ENCODE results near the gene RALGPS2. TPM values are rescaled to one million over a fixed set of nuclear protein-coding genes. Genes with fewer than 3 reads are reported as not detected.
"Not testable (repeated sequence)": the region's sequence is repeated elsewhere in the genome, so short reads cannot be mapped to it uniquely, and the experiment has no call there.

Gene RALGPS2
- total RNA-seq, 2 donors from 2014 or later = 31.4 to 36.3 TPM

DNA sequence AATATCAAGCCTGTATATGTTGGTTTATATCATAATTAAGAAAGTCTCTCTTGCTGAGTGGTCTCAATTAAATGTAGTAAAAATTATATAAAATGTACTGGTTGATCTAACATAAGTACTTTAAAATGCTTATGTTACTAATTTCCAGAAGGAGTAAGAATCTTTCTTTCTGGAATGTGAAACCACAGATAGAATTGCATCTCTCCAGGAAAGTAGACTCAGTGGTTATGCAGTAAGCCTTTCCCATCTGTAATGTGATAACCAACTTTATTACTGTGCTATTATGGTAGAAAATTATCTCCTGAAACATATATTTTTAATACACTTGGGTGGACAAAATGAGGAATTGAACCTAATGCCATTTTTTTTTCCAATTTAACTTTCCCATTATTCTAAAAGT, 8.9 kb upstream of the RALGPS2 start:
- ATAC-seq (no peak), DNase-seq (no peak)
- intact Hi-C loops (cut with DNase I, micrococcal nuclease) = no loop called here

DNA sequence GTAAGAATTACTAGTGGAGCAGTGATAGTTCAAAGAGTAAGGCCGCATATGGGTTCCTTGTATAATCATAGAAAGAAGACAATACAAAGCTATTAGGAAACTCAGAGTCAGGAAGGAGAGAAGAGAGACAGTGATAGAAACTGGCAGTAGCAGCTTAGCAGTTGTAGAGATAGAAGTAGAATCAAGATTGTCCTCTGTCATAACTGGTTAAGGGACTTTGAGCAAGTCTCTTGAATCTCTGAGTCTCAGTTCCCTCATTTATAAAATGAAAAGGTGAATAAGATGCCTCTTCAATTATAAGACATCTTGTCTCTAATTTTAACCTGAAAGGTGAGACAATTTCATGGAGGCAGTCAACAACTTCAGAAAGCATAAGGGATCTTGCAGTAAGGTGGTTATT, 6.5 kb upstream of the RALGPS2 start:
- DNase-seq (no peak), ATAC-seq (no peak)
- intact Hi-C loops (cut with DNase I, micrococcal nuclease) = no loop called here

DNA sequence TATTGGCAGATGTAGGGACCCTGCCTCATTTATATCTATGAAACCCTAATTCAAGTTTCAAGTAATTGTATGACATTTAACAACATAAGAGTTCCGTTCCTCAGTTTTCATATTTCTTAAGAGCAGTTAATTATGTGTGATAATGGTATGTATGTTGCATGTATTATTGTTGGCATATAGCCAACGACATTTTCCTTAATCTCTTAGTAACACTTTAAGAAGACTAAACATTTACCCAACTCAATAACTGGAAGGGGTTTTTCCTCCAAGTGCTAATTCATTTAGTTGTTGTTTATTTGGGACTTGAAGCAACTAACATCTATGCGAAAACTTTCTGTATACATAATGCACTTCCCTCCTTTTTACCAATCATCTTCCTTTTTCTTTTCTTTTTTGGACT, 1.5 kb upstream of the RALGPS2 start:
- intact Hi-C loops (cut with DNase I, micrococcal nuclease) = loop anchor here in 1 of 2 donors (10.0 kb wide), 1 partner anchor 179 kb away; no protein-coding TSS in a partner anchor
- ATAC-seq = no peak
- DNase-seq = no peak

DNA sequence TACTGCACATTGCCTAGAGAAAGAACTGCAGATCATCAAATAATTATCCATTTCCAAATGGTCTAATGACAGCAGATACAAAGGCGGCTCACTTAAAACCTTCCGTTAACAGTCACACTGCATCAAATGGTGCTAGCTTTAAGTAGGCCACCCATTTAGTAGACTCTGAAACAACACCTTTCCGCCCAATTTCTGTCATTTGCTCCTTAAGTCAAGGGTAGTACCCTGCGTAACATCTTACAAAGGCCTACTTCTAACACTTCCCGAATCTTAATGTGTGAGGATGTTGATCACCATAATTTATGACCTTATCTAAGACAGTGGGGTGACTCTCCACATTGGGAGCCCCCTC, 692 bp upstream of the RALGPS2 start:
- ATAC-seq (no peak), DNase-seq (no peak)
- intact Hi-C loops (cut with DNase I, micrococcal nuclease) = loop anchor here in 1 of 2 donors (10.0 kb wide), 1 partner anchor 180 kb away; no protein-coding TSS in a partner anchor

DNA sequence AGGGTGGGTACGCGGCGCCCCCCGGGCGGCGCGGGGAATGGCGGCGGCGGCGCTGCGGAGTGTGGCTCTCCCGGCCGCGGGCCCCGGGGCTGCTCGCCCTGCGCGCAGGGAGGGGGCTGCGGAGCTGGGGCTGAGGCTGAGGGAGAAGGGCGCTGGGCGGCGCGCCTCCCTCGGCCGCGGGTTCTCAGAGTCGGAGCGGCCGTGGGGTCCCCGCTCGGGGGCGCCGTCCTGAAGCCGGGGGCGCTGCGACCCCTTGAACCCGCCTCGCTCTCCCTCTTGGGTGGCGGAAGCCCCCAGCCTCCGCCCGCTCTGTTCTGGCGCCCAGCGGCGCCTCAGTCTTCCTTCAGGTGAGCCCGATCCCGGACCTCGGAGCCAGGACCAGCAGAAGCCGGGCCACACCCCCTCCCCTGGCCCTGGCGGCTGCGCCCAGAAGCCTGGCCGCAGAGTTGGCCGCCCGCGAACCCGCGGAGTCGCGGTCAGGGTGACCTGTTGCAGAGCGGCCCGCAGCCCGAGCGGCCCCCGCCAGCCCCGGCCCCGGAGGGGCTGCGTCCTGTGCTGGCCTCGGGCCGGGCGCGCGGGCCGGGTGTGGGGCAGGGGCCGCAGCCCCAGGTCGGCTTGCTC, 532 bp downstream of the RALGPS2 start:
- DNase-seq (peak; percentile 61 to 73), ATAC-seq (peak; percentile 69)
- intact Hi-C loops (cut with DNase I, micrococcal nuclease) = loop anchor here in 1 of 2 donors (10.0 kb wide), 1 partner anchor 181 kb away; no protein-coding TSS in a partner anchor

DNA sequence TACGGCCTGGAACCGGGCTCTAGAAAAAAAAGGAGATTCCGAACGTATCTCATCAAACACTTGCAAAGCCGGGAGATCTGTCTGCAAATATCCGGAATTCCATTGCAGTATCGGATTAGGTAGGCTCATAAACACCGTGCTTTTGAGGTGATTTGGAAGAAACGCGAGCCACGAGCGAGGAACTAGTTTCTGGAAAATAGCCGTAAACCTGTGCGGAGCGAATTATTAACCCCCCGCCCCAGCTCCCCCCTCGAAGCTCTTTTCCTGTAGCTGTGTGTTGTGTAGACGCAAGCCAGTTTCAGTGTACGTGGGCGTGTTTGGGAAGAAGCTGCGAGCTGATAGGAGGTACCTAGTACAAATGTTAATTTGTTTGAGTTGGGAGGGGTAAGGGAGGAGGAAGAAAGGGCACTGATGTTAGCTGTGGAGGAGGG, 1.1 kb downstream of the RALGPS2 start:
- intact Hi-C loops (cut with DNase I, micrococcal nuclease) = loop anchor here in 1 of 2 donors (10.0 kb wide), 1 partner anchor 181 kb away; no protein-coding TSS in a partner anchor
- ATAC-seq = peak; percentile 86
- peak; percentile 83 to 92 for DNase-seq

DNA sequence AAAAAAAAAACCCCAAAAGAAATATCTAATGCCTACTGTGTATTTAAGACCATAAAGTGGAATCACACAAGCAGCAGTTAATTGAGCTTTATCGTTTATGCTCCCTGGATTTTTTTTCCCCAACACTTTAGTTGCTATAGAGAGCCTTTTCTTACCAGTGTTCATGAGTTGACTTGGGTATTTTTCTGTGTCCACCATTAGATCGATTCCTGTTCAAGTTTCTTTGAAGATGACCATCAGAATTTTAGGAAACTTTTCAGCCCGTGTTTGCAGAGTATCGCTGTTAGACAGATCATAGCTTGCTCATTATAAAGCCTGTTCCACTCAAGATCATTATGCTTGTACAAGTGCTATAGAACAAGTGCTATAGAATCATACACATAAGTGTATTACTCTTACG, 1.5 kb downstream of the RALGPS2 start:
- ATAC-seq (no peak), DNase-seq (no peak)
- intact Hi-C loops (cut with DNase I, micrococcal nuclease) = loop anchor here in 1 of 2 donors (10.0 kb wide), 1 partner anchor 182 kb away; no protein-coding TSS in a partner anchor

DNA sequence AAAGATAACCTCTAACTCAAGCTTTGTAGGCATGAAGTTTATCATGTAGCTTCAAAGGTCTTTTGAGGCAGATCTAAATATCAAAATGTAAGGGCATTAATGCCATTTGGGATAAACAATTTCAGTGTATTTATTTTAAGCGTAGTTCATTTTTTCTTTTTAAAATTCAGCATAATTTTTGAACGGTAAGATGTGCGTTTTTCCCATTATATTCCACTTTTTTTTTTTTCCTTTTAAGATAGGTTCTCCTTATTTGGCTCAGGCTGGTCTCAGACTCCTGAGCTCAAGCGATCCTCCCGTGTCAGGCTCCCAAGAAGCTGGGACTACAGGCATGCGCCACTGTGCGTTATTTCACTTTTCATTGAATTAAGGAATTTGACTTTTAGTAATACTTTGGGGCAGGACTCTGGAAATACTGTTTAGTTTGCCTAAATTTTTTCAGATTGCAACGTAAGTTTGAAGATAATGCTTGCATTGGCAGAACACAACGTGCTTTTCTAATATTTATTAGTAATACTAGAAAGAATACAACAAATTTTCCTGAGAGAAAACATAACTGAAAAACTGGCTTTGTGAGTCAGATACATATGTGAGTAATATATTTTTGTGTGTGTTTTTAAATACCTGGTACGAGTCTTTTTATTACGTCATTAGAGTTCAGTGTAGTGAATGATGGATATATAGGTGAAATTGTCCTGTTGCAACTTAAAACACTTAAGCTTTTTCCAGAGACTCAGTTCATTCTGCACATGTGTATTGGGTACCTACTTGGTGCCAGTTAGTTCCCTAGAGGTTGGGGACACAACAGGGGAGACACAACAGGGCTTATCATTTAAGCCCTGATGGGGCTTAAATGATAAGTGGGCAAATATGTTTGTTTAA, 2.2 kb downstream of the RALGPS2 start:
- DNase-seq (peak in 1 of 2 donors; percentile 12), ATAC-seq (no peak)
- intact Hi-C loops (cut with DNase I, micrococcal nuclease) = loop anchor here in 1 of 2 donors (10.0 kb wide), 1 partner anchor 182 kb away; no protein-coding TSS in a partner anchor

DNA sequence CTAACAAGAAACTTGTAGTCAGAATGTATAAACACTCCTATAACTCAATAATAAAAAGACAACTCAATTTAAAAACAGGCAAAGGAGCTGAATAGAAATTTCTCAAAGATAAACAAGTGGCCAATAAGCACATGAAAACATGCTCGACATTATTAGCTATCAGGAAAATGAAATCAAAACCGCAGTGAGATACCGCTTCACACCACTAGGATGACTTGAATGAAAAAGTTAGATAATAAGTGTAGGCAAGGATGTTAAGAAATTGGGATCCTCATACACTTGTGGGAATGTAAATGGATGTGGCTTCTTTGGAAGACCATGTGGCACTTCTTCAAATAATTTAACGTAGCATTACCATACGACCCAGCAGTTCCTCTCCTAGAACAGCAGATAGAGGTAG, 8.9 kb downstream of the RALGPS2 start:
- no peak for DNase-seq
- no peak for ATAC-seq
- intact Hi-C loops (cut with DNase I, micrococcal nuclease) = no loop called here

DNA sequence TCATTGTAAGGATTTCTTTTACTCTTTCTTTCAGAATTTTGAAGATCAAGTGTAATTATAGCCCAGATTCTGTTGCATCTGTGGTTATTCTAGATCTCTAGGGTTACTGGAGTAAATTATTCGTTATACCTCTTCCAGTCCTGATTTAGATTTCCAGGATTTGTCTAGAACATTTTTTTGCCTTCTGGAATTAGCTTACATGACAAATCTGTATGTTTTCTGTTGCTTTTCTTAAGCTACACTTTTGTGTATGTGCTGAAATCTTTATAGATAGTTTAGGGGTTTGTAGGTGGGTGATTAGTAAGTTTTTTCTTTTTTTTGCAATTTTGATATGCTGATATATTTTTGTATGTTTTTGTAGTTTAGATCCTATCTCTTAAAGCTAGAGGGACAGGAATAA, 13.7 kb downstream of the RALGPS2 start:
- DNase-seq (no peak), ATAC-seq (no peak)
- intact Hi-C loops (cut with DNase I, micrococcal nuclease) = no loop called here

DNA sequence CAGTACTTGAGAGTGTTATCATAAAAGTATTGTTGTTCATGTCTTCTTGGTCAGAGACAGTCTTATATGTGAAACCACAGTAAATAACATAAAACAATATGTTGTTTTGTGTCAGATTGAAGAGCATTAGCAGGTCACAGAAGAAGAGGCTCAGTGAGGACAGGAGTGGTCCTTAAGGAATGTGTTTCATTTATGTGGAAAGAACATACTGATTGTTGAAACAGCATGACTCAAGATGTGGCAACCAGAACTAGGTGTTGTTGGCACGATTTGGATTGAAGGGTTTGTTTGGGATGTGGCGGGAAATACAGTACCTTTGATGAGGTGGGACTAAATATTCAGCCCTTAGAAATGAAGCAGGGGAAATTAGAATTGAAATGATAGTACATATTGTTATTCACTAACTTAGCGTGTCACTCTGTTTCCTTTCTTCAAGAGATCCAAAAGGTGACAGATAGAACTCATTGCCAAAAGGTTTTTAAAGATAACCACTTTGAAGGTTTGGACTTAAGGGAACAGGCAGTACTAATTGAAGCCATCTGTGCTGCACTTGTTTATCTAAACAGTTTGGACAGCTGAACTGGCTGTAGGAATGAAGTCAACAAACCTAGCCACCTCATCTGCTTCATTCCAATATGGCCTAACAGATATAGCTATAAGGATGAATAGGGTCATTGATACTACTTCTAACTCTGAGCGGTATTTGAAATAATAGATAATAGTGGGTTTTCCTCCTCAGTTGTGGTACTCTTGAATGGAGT, 14.4 kb downstream of the RALGPS2 start:
- intact Hi-C loops (cut with DNase I, micrococcal nuclease) = no loop called here
- DNase-seq = no peak
- no peak for ATAC-seq

DNA sequence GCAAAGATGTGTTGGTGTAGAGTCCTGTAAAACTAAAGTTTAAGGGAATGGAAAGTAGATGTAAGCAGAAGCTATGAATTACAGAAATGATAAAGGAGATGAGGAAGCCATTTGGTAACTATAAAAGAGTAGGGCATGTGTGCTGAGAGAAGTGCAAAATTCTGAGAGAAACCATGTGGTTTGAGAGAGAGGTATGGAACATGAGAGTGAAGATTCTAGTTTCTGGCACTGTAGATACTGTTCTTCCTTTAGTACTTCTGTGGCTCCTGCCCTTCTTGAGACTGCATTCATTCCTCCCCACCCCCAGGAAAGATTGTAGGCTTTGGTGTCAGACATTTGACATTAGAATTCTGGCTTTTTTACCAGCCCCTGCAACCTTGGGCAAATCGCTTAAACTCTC, 15.4 kb downstream of the RALGPS2 start:
- intact Hi-C loops (cut with DNase I, micrococcal nuclease) = no loop called here
- ATAC-seq (no peak), DNase-seq (no peak)

DNA sequence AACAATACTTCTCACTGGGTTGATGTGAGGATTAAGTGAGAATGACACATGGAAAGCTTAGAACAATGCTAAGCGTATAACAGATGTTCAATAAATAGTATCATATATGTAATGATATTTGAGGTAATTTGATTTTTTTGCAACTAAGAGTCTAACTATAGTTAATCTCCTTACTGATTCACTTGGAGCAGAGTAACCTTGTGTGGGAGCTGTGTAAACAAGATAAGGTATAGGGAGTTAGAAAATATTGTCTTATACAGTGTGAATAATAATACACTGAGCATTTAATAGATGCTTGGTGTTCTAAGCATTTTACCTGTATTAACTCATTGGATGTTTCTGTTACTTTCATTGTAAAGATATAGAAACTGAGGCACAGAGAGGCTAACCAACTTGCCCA, 15.9 kb downstream of the RALGPS2 start:
- ATAC-seq (no peak), DNase-seq (no peak)
- intact Hi-C loops (cut with DNase I, micrococcal nuclease) = no loop called here

DNA sequence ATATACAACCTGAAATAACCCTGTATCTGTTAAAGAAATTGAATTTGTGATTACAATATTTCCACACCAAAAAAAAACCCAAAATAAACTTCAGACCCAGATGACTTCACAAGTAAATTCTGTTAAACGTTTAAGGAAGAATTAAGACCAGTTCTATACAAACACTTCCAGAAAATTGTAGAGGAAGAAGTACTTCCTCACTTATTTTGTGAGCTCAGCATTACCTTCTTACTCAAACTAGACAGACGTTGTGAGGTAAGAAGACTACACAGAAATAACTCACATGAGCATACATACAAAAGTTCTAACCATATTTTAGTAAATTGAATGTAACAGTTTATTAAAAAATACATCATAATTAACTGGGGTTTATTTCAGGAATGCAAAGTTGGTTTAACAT, 18.8 kb downstream of the RALGPS2 start:
- intact Hi-C loops (cut with DNase I, micrococcal nuclease) = no loop called here

DNA sequence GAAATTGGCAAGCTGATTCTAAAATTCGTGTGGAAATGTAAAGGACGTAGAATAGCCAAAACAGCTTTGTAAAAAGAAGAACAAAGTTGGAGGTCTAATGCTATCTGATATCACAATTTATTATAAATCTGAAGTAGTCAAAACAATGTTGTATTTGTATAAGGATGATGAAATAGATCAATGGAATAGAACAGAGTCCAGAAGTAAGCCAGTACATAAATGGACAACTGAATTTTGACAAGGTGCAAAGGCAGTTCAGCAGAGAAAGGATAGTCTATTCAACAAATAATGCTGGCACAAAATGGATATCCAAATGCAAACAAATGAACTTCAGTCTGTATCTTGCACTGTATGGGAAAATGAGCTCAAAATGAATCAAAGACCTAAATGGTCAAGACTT, 20.2 kb downstream of the RALGPS2 start:
- DNase-seq (no peak), ATAC-seq (no peak)
- intact Hi-C loops (cut with DNase I, micrococcal nuclease) = no loop called here

More for the DNA sequence above, 18.8 kb downstream of the RALGPS2 start:
- ATAC-seq (no peak), DNase-seq (no peak)

DNA sequence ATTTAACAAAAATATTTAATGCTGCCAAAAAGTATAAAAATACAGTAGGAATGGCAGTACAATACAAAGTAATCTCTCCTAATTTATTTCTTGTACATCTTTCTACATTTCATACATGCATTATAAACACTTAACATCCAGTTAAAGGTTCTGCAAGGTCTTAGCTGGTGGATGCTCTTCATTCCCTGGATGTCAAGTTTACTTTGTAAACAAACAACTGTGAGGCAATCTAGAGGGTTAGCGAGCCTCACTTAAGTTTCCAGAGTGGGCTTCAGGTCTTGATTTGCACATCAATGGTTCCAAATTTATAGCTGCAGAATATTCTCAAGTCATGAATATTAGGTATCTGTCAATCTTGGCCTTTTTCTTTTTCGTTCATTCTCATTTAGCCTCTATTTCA, 21.3 kb downstream of the RALGPS2 start:
- intact Hi-C loops (cut with DNase I, micrococcal nuclease) = no loop called here
- ATAC-seq (no peak), DNase-seq (no peak)

DNA sequence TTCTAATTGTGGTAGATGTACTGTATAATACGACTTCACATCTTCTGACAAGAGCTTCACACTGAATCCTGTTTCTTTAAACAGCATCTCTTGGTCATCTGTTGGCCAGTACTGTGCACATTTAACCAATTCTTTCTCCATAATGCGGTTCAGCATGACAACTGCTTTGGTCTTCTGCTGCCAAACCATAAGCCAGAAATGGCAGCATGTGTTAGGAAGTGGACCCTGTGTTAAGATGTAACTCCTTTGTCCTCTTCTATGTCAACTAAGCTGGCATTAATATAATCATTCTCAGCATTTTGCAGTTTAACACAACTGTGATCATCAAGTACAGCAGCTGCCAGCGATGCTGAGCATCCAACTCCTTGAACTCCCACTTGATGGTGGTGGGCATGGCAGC, 22.3 kb downstream of the RALGPS2 start:
- DNase-seq; intact Hi-C loops (cut with DNase I, micrococcal nuclease); ATAC-seq: not testable (repeated sequence)

DNA sequence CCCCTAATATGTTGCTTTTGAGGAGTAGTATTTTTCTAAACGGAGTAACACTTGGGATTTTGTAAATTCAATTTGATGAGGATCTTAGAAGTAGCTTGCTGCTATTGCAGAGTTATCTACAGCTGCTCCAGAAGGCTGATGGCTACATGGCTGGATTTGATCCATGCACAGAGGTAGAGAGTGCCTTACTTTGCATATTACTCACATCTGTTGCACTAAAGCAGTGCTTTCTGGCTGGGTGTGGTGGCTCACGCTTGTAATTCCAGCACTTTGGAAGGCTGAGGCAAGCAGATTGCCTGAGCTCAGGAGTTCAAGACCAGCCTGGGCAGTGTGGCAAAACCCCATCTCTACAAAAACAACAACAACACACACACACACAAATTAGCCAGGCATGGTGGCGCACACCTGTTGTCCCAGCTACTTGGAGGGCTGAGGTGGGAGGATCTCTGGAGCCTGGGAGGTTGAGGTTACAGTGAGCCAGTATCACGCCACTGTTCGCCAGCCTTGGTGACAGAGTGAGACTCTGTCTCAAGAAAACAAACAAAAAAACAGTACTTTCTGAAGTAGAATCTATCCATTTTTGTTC, 24.6 kb downstream of the RALGPS2 start:
- ATAC-seq (peak; percentile 35), DNase-seq (no peak)
- intact Hi-C loops (cut with DNase I, micrococcal nuclease) = loop anchor here (5.0 kb wide), 1 partner anchor 207 kb away; no protein-coding TSS in a partner anchor

DNA sequence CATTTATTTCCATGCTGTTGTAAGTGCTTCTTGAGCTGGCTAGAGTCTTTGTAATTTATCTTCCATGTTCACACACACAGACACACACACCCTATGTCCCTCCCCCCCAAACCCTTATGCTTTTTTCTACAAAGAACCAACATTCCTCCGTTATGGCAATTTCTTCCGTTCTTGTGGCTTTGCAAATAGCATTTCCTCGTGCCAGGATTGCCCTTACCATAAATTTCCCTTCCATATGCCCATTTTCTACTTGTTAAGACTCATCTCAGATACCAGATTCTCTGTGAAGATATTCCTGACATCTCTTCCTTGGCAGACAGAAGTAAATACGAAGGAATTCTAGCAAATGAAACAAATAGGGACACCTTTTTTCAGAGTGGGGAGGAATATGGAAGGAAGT, 26.0 kb downstream of the RALGPS2 start:
- DNase-seq (no peak), ATAC-seq (no peak)
- intact Hi-C loops (cut with DNase I, micrococcal nuclease) = loop anchor here (5.0 kb wide), 1 partner anchor 209 kb away; no protein-coding TSS in a partner anchor
